Neural progenitor cell (in vitro differentiated cells): ENCODE results near the gene ZNF567. TPM values are rescaled to one million over a fixed set of nuclear protein-coding genes. Genes with fewer than 3 reads are reported as not detected.

Source experiments
- DNase-seq: peaks from one replicate; pipeline ENCODE4 v3.0.0-alpha.2; 2016; ENCODE audit warnings: low spot score
- H2AFZ ChIP-seq: fragments of 200-600 bp; sonication (generic); replicated peaks from 2 replicates; pipeline ENCODE4 v1.6.1; 2016; ENCODE audit warnings: antibody characterized with exemption
- H3F3A ChIP-seq: fragments of 200-600 bp; sonication (generic); 2 replicates; pipeline ENCODE4 v1.6.1; 2016; ENCODE audit warnings: antibody characterized with exemption, low read depth
- H3K27ac ChIP-seq: fragments of 200-600 bp; sonication (generic); 2 replicates; pipeline ENCODE4 v1.5.1; 2016; ENCODE audit warnings: mild to moderate bottlenecking
- H3K27me3 ChIP-seq: fragments of 200-600 bp; sonication (generic); 2 replicates; pipeline ENCODE4 v1.6.1; 2016; ENCODE audit warnings: mild to moderate bottlenecking, moderate library complexity
- H3K36me3 ChIP-seq: fragments of 200-600 bp; sonication (generic); 2 replicates; pipeline ENCODE4 v1.5.1; 2016
- H3K4me1 ChIP-seq: fragments of 200-600 bp; sonication (generic); 2 replicates; pipeline ENCODE4 v1.6.1; 2016; ENCODE audit warnings: mixed run types
- H3K4me2 ChIP-seq: fragments of 200-600 bp; sonication (generic); 2 replicates; pipeline ENCODE4 v1.6.1; 2016
- H3K4me3 ChIP-seq: fragments of 200-600 bp; sonication (generic); 2 replicates; pipeline ENCODE4 v1.5.1; 2016
- H3K79me2 ChIP-seq: fragments of 200-600 bp; sonication (generic); 2 replicates; pipeline ENCODE4 v1.6.1; 2016; ENCODE audit warnings: low read depth
- H3K9ac ChIP-seq: fragments of 200-600 bp; sonication (generic); 2 replicates; pipeline ENCODE4 v1.6.1; 2016
- H3K9me3 ChIP-seq: fragments of 200-600 bp; sonication (generic); 2 replicates; pipeline ENCODE4 v1.5.1; 2016; ENCODE audit warnings: low read depth
- H4K20me1 ChIP-seq: fragments of 200-600 bp; sonication (generic); 2 replicates; pipeline ENCODE4 v1.6.1; 2016; ENCODE audit warnings: low read depth
- H3K27ac Mint-ChIP-seq: 3 replicates; pipeline ENCODE4 v1.8.0; 2021; ENCODE audit warnings: mixed read lengths
- H3K27me3 Mint-ChIP-seq: 2 replicates; pipeline ENCODE4 v1.8.0; 2022; ENCODE audit warnings: low read depth, mild to moderate bottlenecking, inconsistent platforms, moderate library complexity, mixed read lengths; ENCODE audit not compliant: insufficient read depth
- H3K36me3 Mint-ChIP-seq: 3 replicates; pipeline ENCODE4 v1.8.0; 2021; ENCODE audit warnings: mixed read lengths
- H3K4me1 Mint-ChIP-seq: 3 replicates; pipeline ENCODE4 v1.8.0; 2021; ENCODE audit warnings: mixed read lengths
- H3K4me3 Mint-ChIP-seq: 3 replicates; pipeline ENCODE4 v1.8.0; 2021; ENCODE audit warnings: mild to moderate bottlenecking, moderate library complexity, mixed read lengths
- H3K9me3 Mint-ChIP-seq: 3 replicates; pipeline ENCODE4 v1.8.0; 2020; ENCODE audit warnings: mixed read lengths
- EZH2 ChIP-seq: fragments of 200-600 bp; sonication (generic); IDR thresholded peaks from 2 replicates; pipeline ENCODE4 v1.6.1; 2017; ENCODE audit warnings: antibody characterized with exemption, mild to moderate bottlenecking, moderate library complexity
- EZH2phosphoT487 ChIP-seq: fragments of 200-600 bp; sonication (generic); IDR thresholded peaks from 2 replicates; pipeline ENCODE4 v1.6.1; 2017; ENCODE audit warnings: antibody characterized with exemption
- total RNA-seq: library from RNA; depleted of rRNA; stranded (reverse); fragments of >200 nt; gene quantifications from 2 replicates; pipeline ENCODE4 v1.2.3, GENCODE V29; 2015; ENCODE audit warnings: low replicate concordance
- TF ChIP-seq, protein P1 (sequence below): fragments of 200-600 bp; sonication (generic); IDR thresholded peaks from 2 replicates; pipeline ENCODE4 v1.5.1; 2017; ENCODE audit warnings: antibody characterized with exemption, mild to moderate bottlenecking

ZNF567 gene
- 26.9 and 27.7 TPM in 2 replicates for total RNA-seq

DNA sequence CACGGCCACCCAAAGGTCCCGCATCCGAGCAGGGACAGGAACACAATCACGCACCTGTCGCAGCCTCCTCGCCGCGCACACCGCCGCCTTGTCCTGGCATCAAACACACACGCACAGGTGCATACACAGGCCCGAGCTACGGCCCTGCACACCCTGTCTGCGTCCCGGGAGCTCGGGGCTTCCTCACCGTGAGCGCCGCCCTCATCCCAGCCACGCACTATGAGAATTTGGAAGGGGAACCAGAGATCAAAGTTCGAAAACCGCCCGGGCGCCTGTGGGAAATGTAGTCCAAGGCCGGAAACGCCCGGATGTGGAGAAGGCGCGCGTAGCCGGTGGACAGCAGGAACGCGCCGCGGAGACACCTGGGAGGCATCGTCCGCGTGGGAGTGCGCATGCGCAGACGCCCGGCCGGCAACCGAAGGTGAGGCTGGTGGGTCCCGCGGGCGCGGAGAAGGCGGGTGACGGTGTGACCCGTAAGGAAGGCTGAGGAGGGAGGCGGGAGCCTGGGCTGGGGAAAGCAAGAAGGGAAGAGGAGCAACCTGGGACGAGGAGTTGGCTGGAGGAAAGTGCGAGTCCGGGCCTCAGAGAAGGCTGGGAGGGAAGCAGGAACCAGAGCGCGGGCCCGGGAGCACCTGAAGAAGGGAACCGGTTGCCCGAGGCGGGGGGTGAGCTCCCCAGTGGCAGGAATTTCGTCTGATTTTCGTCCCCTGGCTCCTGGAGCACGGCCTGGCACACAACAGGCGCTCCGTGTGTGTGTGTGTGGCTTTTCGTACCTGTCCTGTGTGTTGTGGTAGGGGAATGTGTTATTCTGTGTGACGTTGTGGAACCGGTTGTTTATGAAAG is at the start of gene ZNF567:
TSS of gene ZNF567 (plus strand) at position 399 of the 843 bp plus-strand sequence. CDS start 7,256 bp downstream, outside the sequence.
- peaks cover 31% of the 10 kb centered on the region for H3K36me3 ChIP-seq
- peaks cover 7% of the 10 kb centered on the region for H3K4me1 ChIP-seq
- H3K27me3 ChIP-seq = no peaks in the 10 kb centered on the region
- H4K20me1 ChIP-seq = no peaks in the 10 kb centered on the region
- H3K9me3 ChIP-seq = peaks cover 13% of the 10 kb centered on the region
- Mint-ChIP-seq H3K36me3 (peaks cover 55% of the 10 kb centered on the region), H3K27me3 (peaks cover 15% of the 10 kb centered on the region), H3K9me3 (peaks cover 65% of the 10 kb centered on the region), H3K27ac (peak within 1 kb of the TSS; percentile 80), H3K4me3 (peak within 1 kb of the TSS; percentile 98), H3K4me1 (peaks cover 16% of the 10 kb centered on the region)
- peak; percentile 99 for DNase-seq
- peak within 1 kb of the TSS; percentile 75 for H3K9ac ChIP-seq
- peak within 1 kb of the TSS; percentile 95 for H2AFZ ChIP-seq
- H3F3A ChIP-seq = no peaks in the 10 kb centered on the region
- no peak within 1 kb of the TSS for H3K27ac ChIP-seq
- TF ChIP-seq, protein P1, sequence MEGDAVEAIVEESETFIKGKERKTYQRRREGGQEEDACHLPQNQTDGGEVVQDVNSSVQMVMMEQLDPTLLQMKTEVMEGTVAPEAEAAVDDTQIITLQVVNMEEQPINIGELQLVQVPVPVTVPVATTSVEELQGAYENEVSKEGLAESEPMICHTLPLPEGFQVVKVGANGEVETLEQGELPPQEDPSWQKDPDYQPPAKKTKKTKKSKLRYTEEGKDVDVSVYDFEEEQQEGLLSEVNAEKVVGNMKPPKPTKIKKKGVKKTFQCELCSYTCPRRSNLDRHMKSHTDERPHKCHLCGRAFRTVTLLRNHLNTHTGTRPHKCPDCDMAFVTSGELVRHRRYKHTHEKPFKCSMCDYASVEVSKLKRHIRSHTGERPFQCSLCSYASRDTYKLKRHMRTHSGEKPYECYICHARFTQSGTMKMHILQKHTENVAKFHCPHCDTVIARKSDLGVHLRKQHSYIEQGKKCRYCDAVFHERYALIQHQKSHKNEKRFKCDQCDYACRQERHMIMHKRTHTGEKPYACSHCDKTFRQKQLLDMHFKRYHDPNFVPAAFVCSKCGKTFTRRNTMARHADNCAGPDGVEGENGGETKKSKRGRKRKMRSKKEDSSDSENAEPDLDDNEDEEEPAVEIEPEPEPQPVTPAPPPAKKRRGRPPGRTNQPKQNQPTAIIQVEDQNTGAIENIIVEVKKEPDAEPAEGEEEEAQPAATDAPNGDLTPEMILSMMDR = no peak
- no peak for TF ChIP-seq EZH2
- no peak for TF ChIP-seq EZH2phosphoT487
- peak within 1 kb of the TSS; percentile 82 for H3K4me2 ChIP-seq
- peaks cover 50% of the 10 kb centered on the region for H3K79me2 ChIP-seq
- peak within 1 kb of the TSS; percentile 93 for H3K4me3 ChIP-seq

DNA sequence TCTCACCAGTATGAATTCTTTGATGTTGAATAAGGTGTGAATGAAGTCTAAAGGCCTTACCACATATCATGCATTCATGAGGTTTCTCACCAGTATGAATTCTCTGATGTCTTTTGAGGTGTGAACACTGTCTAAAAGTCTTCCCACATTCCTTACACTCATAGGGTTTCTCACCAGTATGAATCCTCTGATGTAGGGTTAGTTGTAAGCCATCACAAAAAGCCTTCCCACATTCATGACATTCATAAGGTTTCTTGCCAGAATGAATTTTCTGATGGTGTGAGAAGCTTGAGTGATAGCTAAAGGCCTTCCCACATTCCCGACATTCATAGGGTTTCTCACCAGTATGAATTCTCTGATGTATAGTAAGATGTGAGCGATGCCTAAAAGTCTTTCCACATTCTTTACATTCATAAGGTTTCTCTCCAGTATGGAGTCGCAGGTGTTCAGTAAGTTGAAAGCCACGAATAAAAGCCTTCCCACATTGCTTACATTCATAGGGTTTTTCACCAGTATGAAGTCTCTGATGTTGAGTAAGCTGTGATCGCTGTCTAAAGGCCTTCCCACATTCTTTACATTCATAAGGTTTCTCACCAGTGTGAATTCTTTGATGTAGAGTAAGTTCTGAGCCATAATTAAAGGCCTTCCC is 48.4 kb upstream of the ZNF567 start:
- no peak overlapping the region for H3K4me3 ChIP-seq
- H3K27me3 Mint-ChIP-seq = peaks cover 2% of the 10 kb centered on the region
- no peak for DNase-seq
- no peak overlapping the region for H3K4me3 Mint-ChIP-seq
- TF ChIP-seq, protein P1 = no peak
- TF ChIP-seq EZH2phosphoT487 (no peak), EZH2 (no peak)
- H3K4me1 ChIP-seq = no peaks in the 10 kb centered on the region
- H3K9me3 Mint-ChIP-seq = peaks cover 75% of the 10 kb centered on the region
- H3K9me3 ChIP-seq = peaks cover 39% of the 10 kb centered on the region
- no peaks in the 10 kb centered on the region for H3K79me2 ChIP-seq
- no peaks in the 10 kb centered on the region for H4K20me1 ChIP-seq
- no peaks in the 10 kb centered on the region for H3K27me3 ChIP-seq
- no peak overlapping the region for H3K27ac ChIP-seq
- no peak overlapping the region for H3K27ac Mint-ChIP-seq
- H3K36me3 ChIP-seq = peaks cover 29% of the 10 kb centered on the region
- H3K9ac ChIP-seq = no peak overlapping the region
- no peaks in the 10 kb centered on the region for H3F3A ChIP-seq
- peaks cover 52% of the 10 kb centered on the region for H3K36me3 Mint-ChIP-seq
- no peak overlapping the region for H2AFZ ChIP-seq
- H3K4me2 ChIP-seq = no peak overlapping the region
- H3K4me1 Mint-ChIP-seq = no peaks in the 10 kb centered on the region

DNA sequence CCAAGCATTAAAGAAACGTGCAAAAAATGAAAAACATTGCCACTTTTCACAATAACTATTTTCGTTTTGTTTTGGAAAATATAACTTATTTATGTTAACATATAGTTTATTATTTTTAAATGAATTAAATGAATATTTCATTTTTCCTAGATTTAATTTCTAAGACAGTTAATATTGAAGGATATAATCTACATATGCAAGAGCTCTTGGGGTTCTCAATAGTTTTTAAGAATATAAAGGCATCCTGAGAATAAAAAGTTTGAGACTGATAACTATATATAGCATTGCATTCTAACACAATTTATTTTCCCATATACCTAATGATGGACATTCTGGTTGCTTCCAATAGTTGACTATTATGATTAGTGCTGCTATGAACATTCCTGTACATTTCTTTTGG is 40.7 kb upstream of the ZNF567 start:
- H3K27ac Mint-ChIP-seq = no peak overlapping the region
- H3K4me3 Mint-ChIP-seq = no peak overlapping the region
- no peaks in the 10 kb centered on the region for H4K20me1 ChIP-seq
- H3K9me3 Mint-ChIP-seq = peaks cover 50% of the 10 kb centered on the region
- no peaks in the 10 kb centered on the region for H3F3A ChIP-seq
- H3K27me3 Mint-ChIP-seq = no peaks in the 10 kb centered on the region
- H3K27ac ChIP-seq = no peak overlapping the region
- H3K36me3 ChIP-seq = peaks cover 23% of the 10 kb centered on the region
- H3K4me1 Mint-ChIP-seq = no peaks in the 10 kb centered on the region
- no peak overlapping the region for H3K4me2 ChIP-seq
- H3K27me3 ChIP-seq = no peaks in the 10 kb centered on the region
- H3K9me3 ChIP-seq = peaks cover 25% of the 10 kb centered on the region
- DNase-seq = no peak
- H3K9ac ChIP-seq = no peak overlapping the region
- no peaks in the 10 kb centered on the region for H3K79me2 ChIP-seq
- peaks cover 44% of the 10 kb centered on the region for H3K36me3 Mint-ChIP-seq
- H3K4me1 ChIP-seq = no peaks in the 10 kb centered on the region
- H3K4me3 ChIP-seq = no peak overlapping the region
- no peak overlapping the region for H2AFZ ChIP-seq
- TF ChIP-seq EZH2phosphoT487 = no peak
- TF ChIP-seq, protein P1 = no peak
